HFF-Myc (cell line): ENCODE data around the gene TMBIM6.

Experiments
- DNase-seq: peaks from one replicate; pipeline ENCODE4 v3.0.0-alpha.2; 2011; ENCODE audit warnings: low read depth; ENCODE audit errors: extremely low read depth
- H3K4me3 ChIP-seq: replicated peaks from 2 replicates; pipeline ENCODE4 v1.5.1; 2011; ENCODE audit warnings: low read depth, mild to moderate bottlenecking, control low read depth, low read length
- TF ChIP-seq, protein P1 (sequence below): IDR thresholded peaks from 2 replicates; pipeline ENCODE4 v1.5.1; 2012; ENCODE audit warnings: mild to moderate bottlenecking, low read depth, low read length, control low read depth; ENCODE audit errors: missing control alignments

The TMBIM6 gene, protein sequence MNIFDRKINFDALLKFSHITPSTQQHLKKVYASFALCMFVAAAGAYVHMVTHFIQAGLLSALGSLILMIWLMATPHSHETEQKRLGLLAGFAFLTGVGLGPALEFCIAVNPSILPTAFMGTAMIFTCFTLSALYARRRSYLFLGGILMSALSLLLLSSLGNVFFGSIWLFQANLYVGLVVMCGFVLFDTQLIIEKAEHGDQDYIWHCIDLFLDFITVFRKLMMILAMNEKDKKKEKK

DNA sequence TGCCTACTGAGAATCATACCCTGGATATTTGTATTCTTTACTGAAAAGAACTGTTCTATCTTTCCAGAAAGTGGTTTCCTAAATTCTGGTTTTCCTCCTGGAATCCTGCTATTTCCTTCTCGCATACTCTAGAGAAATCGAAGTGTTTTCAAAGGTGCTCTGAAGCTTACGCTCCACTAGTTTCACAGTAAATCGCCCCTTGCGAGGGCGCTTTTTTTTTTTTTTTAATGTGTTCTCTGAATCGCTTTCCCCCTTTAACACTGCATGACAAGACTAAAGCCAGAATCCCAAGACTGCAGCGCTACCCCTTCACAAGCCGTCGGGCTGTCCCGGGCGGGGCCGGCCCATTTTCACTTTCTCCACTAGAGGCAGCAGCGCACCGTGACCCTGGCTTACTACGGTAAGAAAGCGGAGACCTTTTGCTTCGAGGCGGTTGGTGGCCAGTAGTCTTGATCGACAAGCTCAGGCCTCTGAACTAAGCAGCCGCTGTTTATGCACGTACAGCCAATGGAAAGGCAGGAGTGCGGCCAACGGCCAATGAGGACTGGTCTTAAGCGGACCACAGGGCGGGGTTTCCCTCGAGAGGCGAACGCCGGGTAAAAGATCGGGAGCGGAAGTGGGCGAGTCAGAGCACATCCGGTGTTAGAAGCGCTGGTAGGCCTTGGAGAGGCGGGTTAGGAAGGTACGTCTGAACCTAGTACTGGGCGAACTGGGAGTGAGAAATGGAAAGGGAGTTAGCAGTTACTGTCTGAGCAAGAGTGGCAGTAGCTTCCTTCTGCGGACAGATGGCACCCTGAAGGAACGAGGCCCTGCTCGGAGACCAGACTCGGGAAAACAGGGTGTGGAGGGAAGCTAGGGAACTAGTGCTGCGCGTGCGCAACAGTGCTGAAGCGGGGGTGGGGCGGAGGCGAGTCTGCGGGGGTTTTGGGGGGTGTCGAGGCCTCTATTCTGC, at the start of gene TMBIM6:
Gene TMBIM6, plus strand, starts transcription at position 628 of the 952 bp plus-strand sequence. CDS start 10,937 bp downstream, outside the sequence.
- peak within 1 kb of the TSS; percentile 61 for H3K4me3 ChIP-seq
- TF ChIP-seq, protein P1, sequence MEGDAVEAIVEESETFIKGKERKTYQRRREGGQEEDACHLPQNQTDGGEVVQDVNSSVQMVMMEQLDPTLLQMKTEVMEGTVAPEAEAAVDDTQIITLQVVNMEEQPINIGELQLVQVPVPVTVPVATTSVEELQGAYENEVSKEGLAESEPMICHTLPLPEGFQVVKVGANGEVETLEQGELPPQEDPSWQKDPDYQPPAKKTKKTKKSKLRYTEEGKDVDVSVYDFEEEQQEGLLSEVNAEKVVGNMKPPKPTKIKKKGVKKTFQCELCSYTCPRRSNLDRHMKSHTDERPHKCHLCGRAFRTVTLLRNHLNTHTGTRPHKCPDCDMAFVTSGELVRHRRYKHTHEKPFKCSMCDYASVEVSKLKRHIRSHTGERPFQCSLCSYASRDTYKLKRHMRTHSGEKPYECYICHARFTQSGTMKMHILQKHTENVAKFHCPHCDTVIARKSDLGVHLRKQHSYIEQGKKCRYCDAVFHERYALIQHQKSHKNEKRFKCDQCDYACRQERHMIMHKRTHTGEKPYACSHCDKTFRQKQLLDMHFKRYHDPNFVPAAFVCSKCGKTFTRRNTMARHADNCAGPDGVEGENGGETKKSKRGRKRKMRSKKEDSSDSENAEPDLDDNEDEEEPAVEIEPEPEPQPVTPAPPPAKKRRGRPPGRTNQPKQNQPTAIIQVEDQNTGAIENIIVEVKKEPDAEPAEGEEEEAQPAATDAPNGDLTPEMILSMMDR = peak; percentile 92
- peak; percentile 100 for DNase-seq

DNA sequence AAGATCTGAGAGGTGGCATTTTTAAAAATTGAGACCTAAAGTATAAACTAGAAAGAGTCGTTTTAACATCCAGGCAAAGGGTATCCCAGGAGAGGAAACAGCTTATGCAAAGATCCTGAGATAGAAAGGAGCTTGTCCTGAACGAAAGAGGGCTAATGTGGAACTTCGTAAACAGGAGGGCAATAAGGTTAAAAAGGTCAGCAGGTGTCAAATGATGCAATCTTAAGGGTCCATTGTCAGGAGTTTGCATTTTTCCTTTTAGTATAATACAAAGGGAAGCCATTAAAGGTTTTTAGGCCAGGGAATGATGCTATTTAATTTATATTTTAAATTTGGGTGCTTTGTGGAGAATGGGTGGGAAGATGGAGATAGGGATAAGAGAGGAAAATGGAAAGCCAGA, 48.5 kb upstream of the TMBIM6 start:
- DNase-seq = no peak
- no peak overlapping the region for H3K4me3 ChIP-seq
- TF ChIP-seq, protein P1 = no peak

DNA sequence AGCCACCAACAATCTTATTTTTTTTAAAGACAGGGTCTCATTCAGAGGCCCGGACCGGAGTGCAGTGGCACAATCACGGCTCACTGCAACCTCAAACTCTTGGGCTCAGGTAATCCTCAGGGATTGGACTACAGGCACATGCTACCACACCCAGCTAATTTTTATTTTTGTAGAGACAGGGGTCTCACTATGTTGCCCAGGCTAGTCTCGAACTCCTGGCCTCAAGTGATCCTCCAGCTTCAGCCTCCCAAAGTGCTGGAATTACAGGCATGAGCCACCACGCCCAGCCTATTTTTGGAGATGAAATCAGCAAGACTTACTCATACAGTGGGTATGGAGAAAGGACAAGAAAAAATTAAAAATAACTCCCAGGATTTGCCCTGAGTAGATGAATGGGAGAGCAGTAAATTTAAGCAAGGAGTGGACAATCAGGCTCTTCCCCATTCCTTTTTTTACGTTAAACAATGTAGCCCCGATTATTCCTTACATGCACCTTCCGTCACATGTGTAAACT, 47.4 kb upstream of the TMBIM6 start:
- no peak for DNase-seq
- H3K4me3 ChIP-seq = no peak overlapping the region
- TF ChIP-seq, protein P1 = no peak

DNA sequence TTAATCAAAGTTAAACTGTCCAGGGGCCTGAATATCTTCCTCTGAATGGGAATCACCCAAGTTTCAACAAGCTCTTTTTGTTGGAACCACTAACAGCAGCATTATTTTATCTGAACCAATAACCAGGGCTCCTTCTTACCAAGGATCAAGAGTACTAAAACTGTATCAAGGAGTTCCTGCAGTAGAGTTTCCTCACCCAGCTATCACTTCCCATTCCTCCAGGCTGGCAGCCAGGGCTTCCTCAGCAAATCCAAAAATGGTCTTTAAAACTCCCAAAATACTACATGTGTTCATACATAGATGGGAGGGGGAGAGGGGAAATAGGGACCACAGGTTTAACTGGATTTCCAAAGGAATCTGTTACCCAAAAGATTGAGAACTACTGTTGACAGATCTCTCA, 44.6 kb upstream of the TMBIM6 start:
- H3K4me3 ChIP-seq = no peak overlapping the region
- DNase-seq = no peak
- TF ChIP-seq, protein P1 = no peak

DNA sequence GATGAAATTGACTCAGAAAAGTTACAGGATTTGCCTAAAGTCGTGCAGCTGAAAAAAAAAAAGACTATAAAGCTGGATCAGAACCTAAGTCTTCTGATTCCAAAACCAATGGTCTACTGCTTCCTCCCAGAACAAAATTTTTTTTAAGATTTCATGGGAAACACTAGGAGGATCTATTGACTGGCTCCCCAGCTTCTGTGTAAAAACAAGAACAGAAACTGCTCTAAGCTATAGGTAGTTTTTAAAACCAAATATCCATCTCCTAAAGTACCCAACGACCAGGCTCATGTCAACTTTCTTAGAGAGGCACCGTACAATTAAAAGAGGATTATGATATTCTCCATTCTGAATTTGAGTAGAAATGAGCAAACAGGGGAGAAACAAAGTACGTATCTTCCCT, 43.5 kb upstream of the TMBIM6 start:
- no peak overlapping the region for H3K4me3 ChIP-seq
- TF ChIP-seq, protein P1 = no peak
- DNase-seq = no peak

DNA sequence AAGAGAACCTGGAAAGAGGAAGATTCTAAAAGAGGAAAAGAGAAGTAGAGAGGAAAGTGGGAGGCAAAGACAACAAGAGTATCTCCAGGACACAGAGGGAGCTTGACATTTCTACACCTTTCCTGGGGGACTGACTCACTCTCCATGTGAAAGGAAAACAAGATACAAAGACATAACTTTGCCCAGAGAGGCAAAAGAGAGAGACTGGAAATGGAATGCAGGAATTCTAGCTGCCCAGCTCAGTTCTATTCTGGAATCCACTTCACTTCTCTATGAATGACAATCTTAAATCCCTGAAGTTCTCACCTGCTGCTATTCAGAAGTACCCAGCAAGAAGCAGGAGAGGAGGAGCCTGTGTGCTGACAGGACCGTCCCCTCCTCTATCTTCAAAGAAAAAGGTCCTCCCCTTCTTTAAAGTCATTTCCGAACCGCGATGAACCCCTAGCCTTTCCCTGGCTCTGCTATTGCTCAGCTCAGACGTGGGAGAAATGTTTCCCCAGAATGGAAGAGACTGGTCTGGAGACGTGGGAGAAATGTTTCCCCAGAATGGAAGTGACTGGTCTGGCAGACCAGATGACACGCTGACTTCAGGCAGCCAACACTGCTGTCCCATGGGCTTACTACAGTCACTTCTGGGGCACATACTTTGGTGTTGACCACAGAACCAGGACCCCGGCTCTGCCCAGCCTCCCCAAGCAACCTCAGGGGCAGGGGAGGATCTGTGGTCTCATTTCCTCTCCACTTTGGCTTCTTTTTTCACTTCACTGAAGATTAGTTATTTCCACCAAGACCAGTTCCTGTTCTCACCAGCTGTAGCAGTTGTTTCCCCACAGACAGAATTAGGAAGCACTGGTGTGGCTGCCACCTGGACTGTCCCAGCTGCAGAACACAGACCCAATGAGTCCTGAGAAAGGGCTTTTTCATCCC, 42.5 kb upstream of the TMBIM6 start:
- H3K4me3 ChIP-seq = no peak overlapping the region
- TF ChIP-seq, protein P1 = no peak
- no peak for DNase-seq
